Caco-2 (cell line): ENCODE measurements around the gene PXMP4. TPM values are rescaled to one million over a fixed set of nuclear protein-coding genes. Genes with fewer than 3 reads are reported as not detected.
"Not testable (repeated sequence)": the region's sequence is repeated elsewhere in the genome, so short reads cannot be mapped to it uniquely, and the experiment has no call there.

Source experiments
- BruUV-seq: library from RNA; stranded (reverse); fragments of 400-500 nt; replicated peaks from 2 replicates; lab custom pipeline; 2021; lab: Mats Ljungman, UMichigan
- CTCF ChIA-PET: fragments of 300-600 bp; sonication (Branson Sonifier 250); formaldehyde crosslinking; loops from one replicate; lab custom pipeline; 2022; ENCODE audit warnings: antibody characterized with exemption; lab: Charles Lee
- POLR2A ChIA-PET: fragments of 300-600 bp; sonication (Branson Sonifier 250); formaldehyde crosslinking; loops from one replicate; lab custom pipeline; 2022; ENCODE audit warnings: antibody characterized with exemption; lab: Charles Lee
- DNase-seq, 2 experiments: peaks; one replicate each; pipeline versions ENCODE4 v3.0.0 to v3.0.0-alpha.2; 2020 to 2022
- H3K27me3 ChIP-seq: replicated peaks from 2 replicates; pipeline ENCODE4 v1.6.0; 2011; ENCODE audit warnings: low read length; ENCODE audit not compliant: control insufficient read depth, insufficient read depth
- H3K36me3 ChIP-seq: 2 replicates; pipeline ENCODE4 v1.5.1; 2011; ENCODE audit warnings: low read length; ENCODE audit not compliant: control insufficient read depth, insufficient read depth
- H3K4me1 ChIP-seq: fragments of 250-450 bp; sonication (Bioruptor Pico); 2 replicates; pipeline ENCODE4 v1.5.1; 2020; ENCODE audit warnings: mild to moderate bottlenecking
- H3K4me3 ChIP-seq: 2 replicates; pipeline ENCODE4 v1.5.1; 2011; ENCODE audit warnings: low read depth, mild to moderate bottlenecking, control low read depth, low read length
- H3K9me3 ChIP-seq: fragments of 250-450 bp; sonication (Bioruptor Pico); 2 replicates; pipeline ENCODE4 v1.5.1; 2020; ENCODE audit warnings: mild to moderate bottlenecking, moderate library complexity
- H3K27ac Mint-ChIP-seq: one replicate; pipeline ENCODE4 v1.8.0; 2022; ENCODE audit warnings: mixed read lengths; ENCODE audit not compliant: unreplicated experiment
- H3K27me3 Mint-ChIP-seq: one replicate; pipeline ENCODE4 v1.8.0; 2022; ENCODE audit warnings: mixed read lengths; ENCODE audit not compliant: insufficient read depth, unreplicated experiment
- H3K36me3 Mint-ChIP-seq: one replicate; pipeline ENCODE4 v1.8.0; 2022; ENCODE audit warnings: mild to moderate bottlenecking, mixed read lengths; ENCODE audit not compliant: insufficient read depth, unreplicated experiment
- H3K4me1 Mint-ChIP-seq: one replicate; pipeline ENCODE4 v1.8.0; 2022; ENCODE audit warnings: low read depth, mixed read lengths; ENCODE audit not compliant: unreplicated experiment
- H3K4me3 Mint-ChIP-seq: one replicate; pipeline ENCODE4 v1.8.0; 2022; ENCODE audit warnings: mild to moderate bottlenecking, moderate library complexity, mixed read lengths; ENCODE audit not compliant: unreplicated experiment
- H3K9me3 Mint-ChIP-seq: one replicate; pipeline ENCODE4 v1.8.0; 2022; ENCODE audit warnings: mixed read lengths; ENCODE audit not compliant: unreplicated experiment
- intact Hi-C: fragments of 100-400 bp; cut with micrococcal nuclease; formaldehyde crosslinking; loops from one replicate; pipeline ENCODE4 v1.10.0; 2022; ENCODE audit not compliant: unreplicated experiment
- total RNA-seq: library from RNA; stranded (reverse); gene quantifications from 2 replicates; pipeline ENCODE4 v1.2.3, GENCODE V29; 2022
- TF ChIP-seq, protein P1 (sequence below), 2 experiments: fragments of 200-600 bp in 1 of 2; IDR thresholded peaks; 1 replicate in 1 of 2; 2 replicates in 1 of 2; pipeline versions ENCODE4 v1.5.1 to v1.8.0; 2011 to 2022; ENCODE audit warnings: antibody characterized with exemption in 1 of 2, control low read depth in 1 of 2, inconsistent platforms in 1 of 2, low read depth in 1 of 2, low read length in 1 of 2, mild to moderate bottlenecking in 1 of 2, moderate library complexity in 1 of 2; ENCODE audit not compliant: insufficient read depth in 1 of 2, severe bottlenecking in 1 of 2, unreplicated experiment in 1 of 2

Gene PXMP4
- total RNA-seq, 1 experiment from 2014 or later = 39.5 TPM

DNA sequence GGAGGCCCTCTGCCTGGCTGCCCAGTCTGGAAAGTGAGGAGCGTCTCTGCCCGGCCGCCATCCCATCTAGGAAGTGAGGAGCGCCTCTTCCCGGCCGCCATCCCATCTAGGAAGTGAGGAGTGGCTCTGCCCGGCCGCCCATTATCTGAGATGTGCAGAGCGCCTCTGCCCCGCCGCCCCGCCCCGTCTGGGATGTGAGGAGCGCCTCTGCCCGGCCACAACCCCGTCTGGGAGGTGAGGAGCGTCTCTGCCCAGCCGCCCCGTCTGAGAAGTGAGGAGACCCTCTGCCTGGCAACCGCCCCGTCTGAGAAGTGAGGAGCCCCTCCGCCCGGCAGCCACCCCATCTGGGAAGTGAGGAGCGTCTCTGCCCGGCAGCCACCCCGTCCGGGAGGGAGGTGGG lies 21.1 kb downstream of the PXMP4 start:
- POLR2A ChIA-PET, H3K27me3 ChIP-seq, intact Hi-C loops, H3K4me1 Mint-ChIP-seq, H3K4me1 ChIP-seq, H3K27ac Mint-ChIP-seq, H3K4me3 ChIP-seq, H3K4me3 Mint-ChIP-seq, DNase-seq, H3K27me3 Mint-ChIP-seq, BruUV-seq, CTCF ChIA-PET, H3K36me3 ChIP-seq: not testable (repeated sequence)
- Mint-ChIP-seq H3K9me3 (peaks cover 31% of the 10 kb centered on the region), H3K36me3 (peaks cover 10% of the 10 kb centered on the region)
- H3K9me3 ChIP-seq = peaks cover 21% of the 10 kb centered on the region

DNA sequence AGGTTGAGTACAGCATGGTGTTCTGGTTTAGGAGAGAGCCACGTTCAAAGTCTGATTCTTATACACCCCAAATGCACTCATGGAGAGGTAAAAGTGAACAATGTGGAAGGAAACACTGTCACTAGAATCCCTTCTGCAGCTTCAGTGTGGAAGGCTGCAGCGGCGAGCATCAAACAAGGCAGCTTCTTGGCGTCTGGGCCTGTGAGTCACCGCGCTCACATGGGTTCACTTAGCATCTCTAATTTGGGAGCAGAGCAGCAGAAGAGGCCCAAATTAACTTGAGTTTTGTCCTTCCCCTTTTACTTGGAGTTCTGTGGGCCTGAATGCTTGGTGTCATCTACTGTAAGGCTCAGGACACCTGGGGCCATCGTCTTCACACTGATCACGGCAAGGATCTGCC lies 23.0 kb downstream of the PXMP4 start:
- no peak overlapping the region for H3K27ac Mint-ChIP-seq
- CTCF ChIA-PET = no interaction called here

DNA sequence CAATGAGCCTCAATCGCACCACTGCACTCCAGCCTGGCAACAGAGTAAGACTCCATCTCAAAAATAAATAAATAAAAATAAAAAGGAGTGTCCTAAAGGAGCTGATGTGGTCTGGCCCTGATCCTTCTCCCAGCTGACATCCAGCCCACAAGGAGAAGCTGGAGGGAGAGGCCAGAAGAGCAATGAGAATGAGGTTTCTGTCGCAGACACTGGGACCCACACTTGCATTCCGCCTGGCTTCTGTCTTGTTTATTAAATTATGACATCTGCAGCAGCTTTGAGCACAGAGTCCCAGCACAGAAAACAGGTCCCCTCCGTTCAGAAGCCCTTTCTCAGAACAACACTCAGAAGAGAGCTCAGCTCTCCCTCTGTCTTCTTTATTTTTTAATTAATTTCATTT lies 23.7 kb downstream of the PXMP4 start:
- ChIA-PET CTCF (no interaction called here), POLR2A (interaction anchor here (0.6 kb wide), 1 partner anchor 34 kb away, joined by 3 read pairs; no protein-coding TSS in a partner anchor)
- intact Hi-C loops = no loop called here

More for the DNA sequence above, 23.0 kb downstream of the PXMP4 start:
- DNase-seq = no peak
- TF ChIP-seq, protein P1, sequence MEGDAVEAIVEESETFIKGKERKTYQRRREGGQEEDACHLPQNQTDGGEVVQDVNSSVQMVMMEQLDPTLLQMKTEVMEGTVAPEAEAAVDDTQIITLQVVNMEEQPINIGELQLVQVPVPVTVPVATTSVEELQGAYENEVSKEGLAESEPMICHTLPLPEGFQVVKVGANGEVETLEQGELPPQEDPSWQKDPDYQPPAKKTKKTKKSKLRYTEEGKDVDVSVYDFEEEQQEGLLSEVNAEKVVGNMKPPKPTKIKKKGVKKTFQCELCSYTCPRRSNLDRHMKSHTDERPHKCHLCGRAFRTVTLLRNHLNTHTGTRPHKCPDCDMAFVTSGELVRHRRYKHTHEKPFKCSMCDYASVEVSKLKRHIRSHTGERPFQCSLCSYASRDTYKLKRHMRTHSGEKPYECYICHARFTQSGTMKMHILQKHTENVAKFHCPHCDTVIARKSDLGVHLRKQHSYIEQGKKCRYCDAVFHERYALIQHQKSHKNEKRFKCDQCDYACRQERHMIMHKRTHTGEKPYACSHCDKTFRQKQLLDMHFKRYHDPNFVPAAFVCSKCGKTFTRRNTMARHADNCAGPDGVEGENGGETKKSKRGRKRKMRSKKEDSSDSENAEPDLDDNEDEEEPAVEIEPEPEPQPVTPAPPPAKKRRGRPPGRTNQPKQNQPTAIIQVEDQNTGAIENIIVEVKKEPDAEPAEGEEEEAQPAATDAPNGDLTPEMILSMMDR (IDR thresholded peaks at IDR 0.05; ENCODE audit: insufficient read depth in 1 of 2, low read depth in 1 of 2, low read length in 1 of 2, severe bottlenecking in 1 of 2, unreplicated experiment in 1 of 2) = no peak
- H3K36me3 Mint-ChIP-seq = peaks cover 10% of the 10 kb centered on the region
- H3K27me3 Mint-ChIP-seq = no peaks in the 10 kb centered on the region
- Histone ChIP-seq H3K27me3 (no peaks in the 10 kb centered on the region), H3K4me3 (no peak overlapping the region), H3K36me3 (no peaks in the 10 kb centered on the region), H3K9me3 (peaks cover 21% of the 10 kb centered on the region; the same call in 1 of the 2 replicates), H3K4me1 (peaks cover 7% of the 10 kb centered on the region; the same call in 1 of the 2 replicates)
- intact Hi-C loops = no loop called here
- peaks cover 19% of the 10 kb centered on the region for H3K9me3 Mint-ChIP-seq
- H3K4me1 Mint-ChIP-seq = peaks cover 9% of the 10 kb centered on the region
- no peak overlapping the region for H3K4me3 Mint-ChIP-seq
- POLR2A ChIA-PET = no interaction called here
- BruUV-seq = no TSS peak

More for the DNA sequence above, 23.7 kb downstream of the PXMP4 start:
- no TSS peak for BruUV-seq
- Mint-ChIP-seq H3K4me3 (no peak overlapping the region), H3K27me3 (no peaks in the 10 kb centered on the region), H3K36me3 (peaks cover 10% of the 10 kb centered on the region), H3K4me1 (peaks cover 9% of the 10 kb centered on the region), H3K9me3 (peaks cover 19% of the 10 kb centered on the region), H3K27ac (no peak overlapping the region)
- no peak overlapping the region for H3K4me3 ChIP-seq
- H3K27me3 ChIP-seq = no peaks in the 10 kb centered on the region
- TF ChIP-seq, protein P1 (IDR thresholded peaks at IDR 0.05; ENCODE audit: insufficient read depth in 1 of 2, low read depth in 1 of 2, low read length in 1 of 2, severe bottlenecking in 1 of 2, unreplicated experiment in 1 of 2) = no peak
- no peak for DNase-seq
- H3K36me3 ChIP-seq = no peaks in the 10 kb centered on the region
- peaks cover 18% of the 10 kb centered on the region; the same call in 1 of the 2 replicates for H3K9me3 ChIP-seq
- peaks cover 7% of the 10 kb centered on the region; the same call in 1 of the 2 replicates for H3K4me1 ChIP-seq
